Measurements from ENCODE around the gene KIAA2012.

KIAA2012 gene

GRCh38 chr2:202136526-202136925 lies 63.5 kb downstream of the KIAA2012 start:
- Histone ChIP-seq H3K27ac (no peak overlapping the region), H3K27me3 (ENCODE audit: insufficient read depth, low read depth, severe bottlenecking) (no peaks in the 10 kb centered on the region), H3K9me3 (ENCODE audit: severe bottlenecking) (no peaks in the 10 kb centered on the region), H3K36me3 (no peaks in the 10 kb centered on the region), H3K4me3 (ENCODE audit: low read depth, low read length) (no peak overlapping the region)
- TF ChIP-seq, protein P1, sequence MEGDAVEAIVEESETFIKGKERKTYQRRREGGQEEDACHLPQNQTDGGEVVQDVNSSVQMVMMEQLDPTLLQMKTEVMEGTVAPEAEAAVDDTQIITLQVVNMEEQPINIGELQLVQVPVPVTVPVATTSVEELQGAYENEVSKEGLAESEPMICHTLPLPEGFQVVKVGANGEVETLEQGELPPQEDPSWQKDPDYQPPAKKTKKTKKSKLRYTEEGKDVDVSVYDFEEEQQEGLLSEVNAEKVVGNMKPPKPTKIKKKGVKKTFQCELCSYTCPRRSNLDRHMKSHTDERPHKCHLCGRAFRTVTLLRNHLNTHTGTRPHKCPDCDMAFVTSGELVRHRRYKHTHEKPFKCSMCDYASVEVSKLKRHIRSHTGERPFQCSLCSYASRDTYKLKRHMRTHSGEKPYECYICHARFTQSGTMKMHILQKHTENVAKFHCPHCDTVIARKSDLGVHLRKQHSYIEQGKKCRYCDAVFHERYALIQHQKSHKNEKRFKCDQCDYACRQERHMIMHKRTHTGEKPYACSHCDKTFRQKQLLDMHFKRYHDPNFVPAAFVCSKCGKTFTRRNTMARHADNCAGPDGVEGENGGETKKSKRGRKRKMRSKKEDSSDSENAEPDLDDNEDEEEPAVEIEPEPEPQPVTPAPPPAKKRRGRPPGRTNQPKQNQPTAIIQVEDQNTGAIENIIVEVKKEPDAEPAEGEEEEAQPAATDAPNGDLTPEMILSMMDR (IDR thresholded peaks at IDR 0.05; ENCODE audit: low read depth, low read length), result no peak
- no peak for DNase-seq

- H3K4me3 ChIP-seq (ENCODE audit: low read depth, low read length), result no peak overlapping the region
- H3K27me3 ChIP-seq (ENCODE audit: insufficient read depth, low read depth, severe bottlenecking), result no peaks in the 10 kb centered on the region
- H3K36me3 ChIP-seq, result no peaks in the 10 kb centered on the region
- no peak overlapping the region for H3K27ac ChIP-seq
- TF ChIP-seq, protein P1 (IDR thresholded peaks at IDR 0.05; ENCODE audit: low read depth, low read length), result no peak
- no peaks in the 10 kb centered on the region for H3K9me3 ChIP-seq (ENCODE audit: severe bottlenecking)
- no peak for DNase-seq
Observed at GRCh38 chr2:202140522-202141252, 67.6 kb downstream of the KIAA2012 start.

DNA sequence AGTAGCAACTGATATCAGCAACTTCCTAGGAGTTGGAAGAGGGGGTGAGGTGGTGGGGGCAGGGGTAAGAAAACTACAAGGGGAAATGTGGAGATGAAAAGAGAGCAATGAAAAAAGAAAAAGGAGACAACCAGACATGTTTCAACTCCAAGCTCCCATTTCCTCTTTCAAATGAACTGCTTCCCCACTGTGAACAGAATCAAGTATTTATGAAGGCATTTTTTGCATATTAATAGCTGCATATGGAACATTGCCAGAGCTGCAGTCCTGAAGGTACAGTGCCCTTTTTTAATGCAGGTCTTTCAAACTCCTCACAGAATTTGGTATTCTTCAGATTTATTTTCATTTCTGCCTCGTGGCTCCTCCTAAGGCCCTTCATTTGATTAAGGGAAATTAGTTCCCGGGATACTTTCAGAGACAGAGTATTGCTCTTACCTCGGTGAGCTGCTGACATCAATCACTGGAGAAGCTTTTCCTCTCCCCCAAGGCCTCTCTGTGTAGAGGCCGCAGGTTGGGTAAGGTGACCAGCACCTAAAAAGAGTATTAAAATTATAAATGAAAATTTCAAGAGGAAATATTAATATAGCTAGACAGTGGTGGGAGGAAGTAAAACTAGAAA lies 68.4 kb downstream of the KIAA2012 start:
- Histone ChIP-seq H3K36me3 (no peaks in the 10 kb centered on the region), H3K4me3 (ENCODE audit: low read depth, low read length) (no peak overlapping the region), H3K27me3 (ENCODE audit: insufficient read depth, low read depth, severe bottlenecking) (no peaks in the 10 kb centered on the region), H3K9me3 (ENCODE audit: severe bottlenecking) (no peaks in the 10 kb centered on the region), H3K27ac (no peak overlapping the region)
- TF ChIP-seq, protein P1 (IDR thresholded peaks at IDR 0.05; ENCODE audit: low read depth, low read length), result no peak
- no peak for DNase-seq

DNA sequence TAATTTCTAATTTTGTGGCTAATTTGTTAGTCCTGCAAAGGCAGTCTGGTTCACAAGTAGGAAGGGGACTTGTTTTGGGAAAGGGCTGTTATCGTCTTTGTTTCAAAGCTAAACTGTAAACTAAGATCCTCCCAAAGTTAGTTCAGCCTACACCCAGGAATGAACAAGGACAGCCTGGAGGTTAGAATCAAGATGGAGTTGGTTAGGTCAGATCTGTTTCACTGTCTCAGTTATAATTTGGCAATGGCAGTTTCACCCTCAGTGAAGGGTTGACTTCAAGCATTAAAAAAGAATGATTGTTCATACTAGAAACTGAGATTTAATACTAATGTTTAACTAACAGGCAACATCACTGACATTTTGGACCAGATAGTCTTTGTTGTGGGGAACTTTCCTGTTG lies 69.5 kb downstream of the KIAA2012 start:
- H3K27me3 ChIP-seq (ENCODE audit: insufficient read depth, low read depth, severe bottlenecking), result no peaks in the 10 kb centered on the region
- no peak overlapping the region for H3K27ac ChIP-seq
- H3K36me3 ChIP-seq, result no peaks in the 10 kb centered on the region
- DNase-seq, result no peak
- TF ChIP-seq, protein P1 (IDR thresholded peaks at IDR 0.05; ENCODE audit: low read depth, low read length), result no peak
- H3K9me3 ChIP-seq (ENCODE audit: severe bottlenecking), result no peaks in the 10 kb centered on the region
- no peak overlapping the region for H3K4me3 ChIP-seq (ENCODE audit: low read depth, low read length)

DNA sequence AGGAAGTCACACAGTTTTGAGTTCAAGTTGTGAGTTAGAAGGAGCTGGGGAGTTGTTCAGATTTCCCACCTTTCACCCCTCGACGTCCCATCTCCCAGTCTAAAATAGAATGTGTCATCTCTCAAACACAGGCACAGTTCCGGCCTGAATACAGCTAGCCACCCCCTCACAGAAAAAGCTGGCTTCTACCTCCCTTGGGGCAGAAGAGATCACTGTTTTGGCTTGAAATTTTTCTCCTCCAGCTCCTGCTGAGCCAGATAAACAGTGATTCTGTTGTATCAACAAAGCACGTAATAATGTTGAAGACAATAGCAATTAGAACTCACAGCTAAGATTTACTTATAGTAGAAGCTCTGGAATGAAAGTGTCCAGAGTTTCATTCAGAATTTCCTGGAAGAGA lies 74.7 kb downstream of the KIAA2012 start:
- Histone ChIP-seq H3K27me3 (ENCODE audit: insufficient read depth, low read depth, severe bottlenecking) (no peaks in the 10 kb centered on the region), H3K27ac (peak overlapping the region; percentile 81; the same call in 1 of the 2 replicates), H3K4me3 (ENCODE audit: low read depth, low read length) (no peak overlapping the region), H3K36me3 (no peaks in the 10 kb centered on the region), H3K9me3 (ENCODE audit: severe bottlenecking) (no peaks in the 10 kb centered on the region)
- no peak for DNase-seq
- TF ChIP-seq, protein P1 (IDR thresholded peaks at IDR 0.05; ENCODE audit: low read depth, low read length), result no peak
